ENCODE data around the gene ODF2.
"Not testable (repeated sequence)": the region's sequence is repeated elsewhere in the genome, so short reads cannot be mapped to it uniquely, and the experiment has no call there.

Gene ODF2

DNA sequence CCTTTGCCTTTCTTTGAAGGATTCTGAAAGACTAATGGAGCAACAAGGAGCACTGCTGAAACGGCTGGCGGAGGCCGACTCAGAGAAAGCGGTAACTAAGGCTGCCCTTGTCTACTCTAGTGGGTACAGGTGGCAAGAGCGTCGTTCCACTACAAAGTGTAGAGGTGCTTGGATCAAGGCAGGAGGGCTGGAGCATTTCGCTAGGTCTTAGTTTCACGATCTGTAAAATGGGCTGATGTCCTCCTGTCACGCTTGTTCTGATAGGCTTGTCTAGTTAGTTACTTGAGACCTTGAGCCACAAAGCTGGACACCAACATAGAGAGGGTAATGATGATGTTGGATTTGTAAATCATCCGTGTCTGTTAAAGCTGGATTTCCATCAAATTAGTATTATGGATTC is 25.8 kb downstream of the ODF2 start:
- Mint-ChIP-seq H3K36me3 (ENCODE audit: low read depth) (peaks cover 82% of the 10 kb centered on the region), H3K4me3 (no peak overlapping the region)

DNA sequence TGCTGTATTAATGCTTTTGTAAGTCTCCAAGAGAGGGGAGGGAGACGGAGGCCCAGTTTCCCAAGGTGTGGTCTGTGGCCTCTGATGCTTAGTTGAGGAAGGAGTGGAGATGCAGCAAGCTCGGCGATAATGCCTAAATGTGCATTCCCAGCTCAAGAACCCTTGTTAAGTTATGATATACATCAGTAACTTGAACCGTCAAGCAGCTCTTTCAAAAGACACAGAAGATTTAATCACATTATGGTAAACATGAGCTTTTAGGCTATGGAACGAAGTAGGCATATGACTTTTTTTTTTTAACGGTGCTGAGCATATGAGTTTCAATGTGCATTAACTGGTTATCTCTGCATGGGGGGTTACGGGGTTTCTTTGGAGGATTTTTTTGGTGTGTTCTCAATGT is 26.4 kb downstream of the ODF2 start:
- Mint-ChIP-seq H3K4me3 (no peak overlapping the region), H3K36me3 (ENCODE audit: low read depth) (peaks cover 88% of the 10 kb centered on the region), H3K9me3 (no peaks in the 10 kb centered on the region), H3K27me3 (no peaks in the 10 kb centered on the region), H3K4me1 (ENCODE audit: low read depth) (no peaks in the 10 kb centered on the region), H3K27ac (no peak overlapping the region)
- intact Hi-C loops (cut with micrococcal nuclease): no loop called here

More for the DNA sequence above, 25.8 kb downstream of the ODF2 start:
- H3K4me1 Mint-ChIP-seq (ENCODE audit: low read depth): no peaks in the 10 kb centered on the region
- intact Hi-C loops (cut with micrococcal nuclease): no loop called here
- no peak overlapping the region for H3K27ac Mint-ChIP-seq
- no peaks in the 10 kb centered on the region for H3K9me3 Mint-ChIP-seq
- H3K27me3 Mint-ChIP-seq: no peaks in the 10 kb centered on the region

DNA sequence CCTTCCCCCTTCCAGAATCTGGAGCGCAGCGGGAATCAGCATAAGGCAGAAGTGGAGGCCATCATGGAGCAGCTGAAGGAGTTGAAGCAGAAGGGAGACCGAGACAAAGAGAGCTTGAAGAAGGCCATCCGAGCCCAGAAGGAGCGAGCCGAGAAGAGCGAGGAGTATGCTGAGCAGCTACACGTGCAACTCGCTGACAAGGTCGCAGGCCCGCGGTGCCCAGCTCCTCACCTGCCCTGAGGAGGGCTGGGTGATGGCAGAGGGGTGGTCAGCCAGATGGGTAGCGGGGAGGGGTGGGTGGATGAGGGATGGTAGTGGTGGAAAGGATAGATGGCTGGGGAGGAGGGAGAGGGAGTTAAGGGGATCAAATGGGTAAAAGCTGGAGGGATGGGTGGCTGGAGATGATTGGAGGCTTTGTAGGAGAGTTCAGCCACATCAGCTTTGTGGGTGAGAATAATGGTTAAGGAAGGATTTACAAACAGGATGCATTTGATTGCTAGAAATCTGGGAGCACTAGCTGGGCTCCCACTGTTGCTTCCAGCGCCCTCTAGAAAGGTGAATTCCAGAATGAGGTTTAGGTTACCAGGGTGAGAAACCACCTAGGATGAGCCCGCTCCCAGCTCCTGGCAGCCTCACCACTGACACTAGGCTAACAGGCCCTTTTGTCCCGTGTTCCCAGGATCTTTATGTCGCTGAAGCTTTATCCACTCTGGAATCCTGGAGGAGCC is 29.0 kb downstream of the ODF2 start:
- no peak overlapping the region for H3K4me3 Mint-ChIP-seq
- H3K27me3 Mint-ChIP-seq: no peaks in the 10 kb centered on the region
- H3K9me3 Mint-ChIP-seq: no peaks in the 10 kb centered on the region
- H3K27ac Mint-ChIP-seq: peak overlapping the region; percentile 27
- intact Hi-C loops (cut with micrococcal nuclease): no loop called here
- peaks cover 87% of the 10 kb centered on the region for H3K36me3 Mint-ChIP-seq (ENCODE audit: low read depth)
- no peaks in the 10 kb centered on the region for H3K4me1 Mint-ChIP-seq (ENCODE audit: low read depth)

DNA sequence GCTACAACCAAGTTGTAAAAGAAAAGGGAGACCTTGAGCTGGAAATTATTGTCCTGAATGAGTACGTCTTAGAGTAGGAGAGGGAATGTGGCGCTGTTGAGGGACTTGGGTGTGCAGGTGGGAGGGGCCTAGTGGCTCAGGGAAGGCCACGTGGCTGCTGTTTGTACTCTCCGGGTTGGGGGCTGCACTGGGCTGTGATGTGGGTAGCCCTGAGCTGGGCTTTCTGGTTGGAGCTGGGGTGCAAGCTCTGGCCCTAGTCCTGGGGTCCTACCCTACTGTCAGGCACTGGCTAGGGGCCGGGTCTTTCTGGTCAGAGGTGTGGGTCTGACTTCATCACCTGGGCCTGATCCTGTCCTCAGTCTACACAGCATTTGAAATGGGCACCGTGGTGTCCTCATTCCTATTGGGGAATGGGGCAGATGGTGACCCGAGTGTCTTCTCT is 29.6 kb downstream of the ODF2 start:
- intact Hi-C loops (cut with micrococcal nuclease): no loop called here
- Mint-ChIP-seq H3K4me3 (no peak overlapping the region), H3K4me1 (ENCODE audit: low read depth) (no peaks in the 10 kb centered on the region), H3K9me3 (no peaks in the 10 kb centered on the region), H3K27ac (no peak overlapping the region), H3K27me3 (no peaks in the 10 kb centered on the region), H3K36me3 (ENCODE audit: low read depth) (peaks cover 93% of the 10 kb centered on the region)

DNA sequence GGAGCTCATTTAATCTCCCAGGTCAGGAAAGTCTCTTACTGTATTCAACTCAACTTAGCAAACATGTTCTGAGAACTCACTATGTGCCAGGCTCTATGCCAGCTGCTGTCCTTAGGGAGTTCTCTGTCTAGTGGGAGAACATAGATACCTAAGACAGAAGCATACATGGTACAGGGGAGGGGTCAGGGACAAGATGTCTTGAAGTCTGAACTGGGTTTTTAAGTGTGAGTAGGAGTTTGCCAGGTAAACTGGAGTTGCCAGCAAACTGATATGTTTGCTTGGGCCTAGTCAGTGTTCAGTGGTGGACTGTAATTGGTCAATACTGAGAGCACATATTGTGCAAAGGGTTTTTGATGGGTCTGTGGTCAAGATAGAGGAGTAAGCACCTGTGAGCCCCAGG is 30.4 kb downstream of the ODF2 start:
- Mint-ChIP-seq H3K36me3 (ENCODE audit: low read depth) (peaks cover 92% of the 10 kb centered on the region), H3K27me3 (no peaks in the 10 kb centered on the region)

DNA sequence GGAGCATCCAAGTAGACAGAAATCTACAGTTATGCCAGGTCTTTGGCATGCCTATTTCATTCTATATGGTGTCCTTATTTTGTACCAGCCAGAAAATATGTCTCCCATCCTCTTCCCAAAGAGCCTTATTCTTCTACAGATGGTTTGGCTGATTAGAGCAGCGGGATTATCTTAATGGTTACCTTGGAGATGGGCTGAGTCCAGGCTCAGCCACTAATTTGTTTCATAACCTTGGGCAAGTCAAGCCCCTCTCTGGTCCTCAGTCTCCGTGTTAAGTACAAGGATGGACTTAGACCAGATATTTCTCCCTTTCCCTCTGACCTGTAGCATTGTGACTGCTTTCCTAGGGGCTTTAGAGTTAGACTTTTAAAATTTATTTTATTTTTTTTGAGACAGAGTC is 37.6 kb downstream of the ODF2 start:
- Mint-ChIP-seq H3K27me3 (no peaks in the 10 kb centered on the region), H3K9me3 (no peaks in the 10 kb centered on the region), H3K4me3 (no peak overlapping the region), H3K27ac (no peak overlapping the region), H3K4me1 (ENCODE audit: low read depth) (peaks cover 9% of the 10 kb centered on the region), H3K36me3 (ENCODE audit: low read depth) (peaks cover 71% of the 10 kb centered on the region)
- intact Hi-C loops (cut with micrococcal nuclease): no loop called here

More for the DNA sequence above, 30.4 kb downstream of the ODF2 start:
- Mint-ChIP-seq H3K4me1 (ENCODE audit: low read depth) (no peaks in the 10 kb centered on the region), H3K4me3 (no peak overlapping the region), H3K27ac (no peak overlapping the region), H3K9me3 (no peaks in the 10 kb centered on the region)
- intact Hi-C loops (cut with micrococcal nuclease): no loop called here

DNA sequence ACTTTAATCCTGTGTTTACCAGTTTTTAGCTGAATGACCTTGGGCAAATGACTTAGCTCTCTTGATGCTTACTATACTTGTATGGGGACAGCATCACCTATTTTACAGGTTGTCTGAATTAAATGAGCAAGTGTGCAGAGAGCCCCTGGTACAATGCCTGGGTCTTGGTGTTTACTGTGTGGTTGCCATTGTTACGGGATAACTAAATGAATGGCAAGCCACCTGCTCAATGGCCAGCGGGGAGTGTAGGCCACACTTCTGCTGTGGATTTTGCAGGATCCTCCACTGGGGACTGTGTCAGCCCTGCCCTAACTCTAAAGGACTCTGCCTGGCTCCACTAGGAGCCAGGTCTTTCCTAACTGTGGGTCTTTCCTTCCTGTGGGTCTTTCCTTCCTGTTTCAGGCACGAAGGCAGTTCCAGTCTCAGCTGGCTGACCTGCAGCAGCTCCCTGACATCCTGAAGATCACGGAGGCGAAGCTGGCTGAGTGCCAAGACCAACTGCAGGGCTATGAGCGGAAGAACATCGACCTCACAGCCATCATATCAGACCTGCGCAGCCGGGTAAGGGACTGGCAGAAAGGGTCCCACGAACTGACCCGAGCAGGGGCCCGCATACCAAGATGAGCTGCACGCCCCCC is 38.4 kb downstream of the ODF2 start:
- H3K4me3 Mint-ChIP-seq: no peak overlapping the region
- intact Hi-C loops (cut with micrococcal nuclease): no loop called here

DNA sequence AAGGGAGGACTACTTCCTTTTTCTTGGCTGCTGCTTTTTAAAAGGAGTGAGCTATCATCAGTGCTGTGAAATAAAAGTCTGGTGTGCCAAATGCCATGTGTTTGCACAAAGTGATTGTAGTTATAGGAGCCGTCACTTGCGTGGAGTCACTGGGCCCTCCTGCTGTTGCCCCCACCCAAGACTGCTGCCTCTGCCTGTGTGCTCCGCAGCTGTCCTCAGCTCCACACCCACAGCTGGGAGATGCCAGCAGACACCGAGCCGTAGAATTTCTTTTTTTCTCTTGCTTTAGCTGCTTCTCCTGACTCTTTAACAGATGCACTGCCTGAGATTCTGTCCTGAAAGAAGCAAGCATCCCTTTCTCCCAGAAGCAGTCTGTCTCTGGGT is 38.9 kb downstream of the ODF2 start:
- H3K9me3 Mint-ChIP-seq: no peaks in the 10 kb centered on the region
- intact Hi-C loops (cut with micrococcal nuclease): no loop called here
- H3K36me3 Mint-ChIP-seq (ENCODE audit: low read depth): peaks cover 74% of the 10 kb centered on the region

More for the DNA sequence above, 38.4 kb downstream of the ODF2 start:
- H3K27ac Mint-ChIP-seq: no peak overlapping the region
- no peaks in the 10 kb centered on the region for H3K27me3 Mint-ChIP-seq
- peaks cover 72% of the 10 kb centered on the region for H3K36me3 Mint-ChIP-seq (ENCODE audit: low read depth)
- peaks cover 9% of the 10 kb centered on the region for H3K4me1 Mint-ChIP-seq (ENCODE audit: low read depth)
- H3K9me3 Mint-ChIP-seq: no peaks in the 10 kb centered on the region

DNA sequence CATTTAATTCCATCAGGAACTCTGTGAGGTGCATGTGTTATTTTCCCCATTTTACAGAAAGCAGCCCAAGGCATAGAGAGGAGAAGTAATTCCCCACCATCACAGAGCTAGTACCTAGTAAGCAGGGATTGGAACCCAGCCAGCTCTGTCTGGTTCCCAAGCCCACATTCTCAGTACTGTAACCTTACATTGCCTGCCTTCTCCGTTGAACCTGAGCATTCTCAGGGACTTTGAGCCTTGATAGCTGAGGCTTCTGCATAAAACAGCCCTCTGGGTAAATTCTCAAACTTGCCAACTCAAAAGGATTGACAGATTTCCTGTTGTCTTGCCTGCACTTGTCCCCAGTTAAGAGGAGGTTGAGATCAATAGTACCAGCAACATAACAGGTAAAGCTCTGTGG is 39.5 kb downstream of the ODF2 start:
- H3K4me3 Mint-ChIP-seq: no peak overlapping the region
- H3K36me3 Mint-ChIP-seq (ENCODE audit: low read depth): peaks cover 74% of the 10 kb centered on the region
- H3K27ac Mint-ChIP-seq: no peak overlapping the region
- H3K9me3 Mint-ChIP-seq: no peaks in the 10 kb centered on the region
- peaks cover 9% of the 10 kb centered on the region for H3K4me1 Mint-ChIP-seq (ENCODE audit: low read depth)
- intact Hi-C loops (cut with micrococcal nuclease): no loop called here
- no peaks in the 10 kb centered on the region for H3K27me3 Mint-ChIP-seq

More for the DNA sequence above, 38.9 kb downstream of the ODF2 start:
- Mint-ChIP-seq H3K27ac (no peak overlapping the region), H3K4me3 (no peak overlapping the region), H3K4me1 (ENCODE audit: low read depth) (peaks cover 9% of the 10 kb centered on the region), H3K27me3 (no peaks in the 10 kb centered on the region)

DNA sequence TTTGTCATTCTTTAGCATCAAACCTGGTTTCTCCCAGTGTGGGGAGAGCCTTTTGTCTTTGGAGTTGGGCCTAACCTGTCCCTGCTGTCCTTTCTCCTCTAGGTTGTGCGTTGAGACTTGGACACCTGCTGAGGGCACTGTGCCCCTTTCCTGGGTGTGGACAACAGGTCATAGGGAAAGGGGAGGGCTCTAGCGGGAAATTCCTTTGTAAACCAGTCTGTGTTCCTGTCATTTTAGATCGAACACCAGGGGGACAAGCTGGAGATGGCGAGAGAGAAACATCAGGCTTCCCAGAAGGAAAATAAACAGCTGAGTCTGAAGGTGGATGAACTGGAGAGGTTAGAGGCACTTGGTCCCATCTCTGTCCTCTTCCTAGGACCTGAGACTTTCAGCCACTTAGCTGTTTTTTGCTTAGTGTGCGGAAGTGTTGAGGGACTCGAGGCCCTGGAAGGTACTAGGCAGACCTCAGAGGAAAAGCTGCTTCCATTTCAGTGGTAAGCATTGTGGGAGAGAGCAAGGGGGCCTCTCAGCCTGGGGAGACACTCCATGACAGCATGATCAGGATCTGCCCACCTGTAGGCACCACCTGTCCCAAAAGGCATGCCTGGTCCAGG is 40.1 kb downstream of the ODF2 start:
- no peaks in the 10 kb centered on the region for H3K9me3 Mint-ChIP-seq
- intact Hi-C loops (cut with micrococcal nuclease): no loop called here

DNA sequence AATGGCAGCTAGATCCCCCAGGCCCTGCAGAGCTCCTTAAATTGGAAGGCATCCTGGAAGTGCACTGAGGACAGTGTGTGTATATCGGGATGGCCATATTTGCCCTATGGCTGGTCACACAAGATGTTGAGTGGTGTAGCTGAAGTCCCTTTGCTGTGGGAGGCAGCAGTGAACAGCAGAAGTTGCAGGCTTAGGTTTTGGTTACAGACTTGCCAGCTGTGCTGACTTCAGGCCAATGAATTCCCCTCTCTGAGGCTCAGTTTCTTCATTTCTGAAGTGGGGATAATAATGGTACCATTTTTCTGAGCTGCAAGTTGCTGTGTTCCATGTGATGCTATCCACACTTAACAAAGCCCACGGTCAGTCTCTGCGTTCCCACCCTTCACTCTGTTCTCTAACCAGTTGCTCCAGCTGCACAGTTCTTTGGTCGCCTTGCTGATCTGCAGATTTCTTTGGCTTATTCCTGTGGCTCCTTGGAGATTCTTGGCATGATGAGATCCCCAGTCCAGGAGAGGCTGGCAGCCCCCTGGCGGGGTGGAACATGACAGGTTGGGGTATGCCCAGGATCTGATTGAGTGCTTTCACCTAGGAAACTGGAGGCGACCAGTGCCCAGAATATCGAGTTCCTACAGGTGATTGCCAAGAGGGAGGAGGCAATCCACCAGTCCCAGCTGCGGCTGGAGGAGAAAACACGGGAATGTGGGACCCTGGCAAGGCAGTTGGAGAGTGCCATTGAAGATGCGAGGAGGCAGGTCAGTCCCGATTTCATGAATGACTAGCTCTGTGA is 42.2 kb downstream of the ODF2 start:
- Mint-ChIP-seq H3K36me3 (ENCODE audit: low read depth) (peaks cover 70% of the 10 kb centered on the region), H3K9me3 (no peaks in the 10 kb centered on the region), H3K27ac (no peak overlapping the region), H3K4me1 (ENCODE audit: low read depth) (peaks cover 9% of the 10 kb centered on the region), H3K4me3 (no peak overlapping the region), H3K27me3 (no peaks in the 10 kb centered on the region)
- intact Hi-C loops (cut with micrococcal nuclease): no loop called here

More for the DNA sequence above, 40.1 kb downstream of the ODF2 start:
- Mint-ChIP-seq H3K4me3 (no peak overlapping the region), H3K4me1 (ENCODE audit: low read depth) (peaks cover 9% of the 10 kb centered on the region), H3K27me3 (no peaks in the 10 kb centered on the region), H3K36me3 (ENCODE audit: low read depth) (peaks cover 75% of the 10 kb centered on the region), H3K27ac (no peak overlapping the region)

DNA sequence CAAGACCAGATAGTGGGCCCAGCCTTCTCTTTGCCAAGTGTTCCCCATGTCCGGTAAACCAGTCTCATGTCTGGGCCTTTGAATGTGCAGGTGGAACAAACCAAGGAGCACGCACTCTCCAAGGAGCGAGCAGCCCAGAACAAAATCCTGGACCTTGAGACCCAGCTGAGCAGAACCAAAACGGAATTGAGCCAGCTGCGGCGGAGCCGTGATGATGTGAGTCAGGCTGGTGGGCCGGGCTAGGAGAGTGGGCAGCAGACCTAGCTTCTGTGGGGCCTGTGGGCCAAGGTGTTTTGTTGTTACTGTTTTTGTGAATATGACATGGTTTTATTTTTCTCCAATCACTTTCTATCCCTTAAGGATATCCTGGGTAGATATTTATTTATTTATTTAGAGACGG is 43.1 kb downstream of the ODF2 start:
- Mint-ChIP-seq H3K27me3 (no peaks in the 10 kb centered on the region), H3K4me1 (ENCODE audit: low read depth) (peaks cover 15% of the 10 kb centered on the region), H3K4me3 (no peak overlapping the region), H3K9me3 (no peaks in the 10 kb centered on the region), H3K27ac (no peak overlapping the region), H3K36me3 (ENCODE audit: low read depth) (peaks cover 68% of the 10 kb centered on the region)
- intact Hi-C loops (cut with micrococcal nuclease): no loop called here

DNA sequence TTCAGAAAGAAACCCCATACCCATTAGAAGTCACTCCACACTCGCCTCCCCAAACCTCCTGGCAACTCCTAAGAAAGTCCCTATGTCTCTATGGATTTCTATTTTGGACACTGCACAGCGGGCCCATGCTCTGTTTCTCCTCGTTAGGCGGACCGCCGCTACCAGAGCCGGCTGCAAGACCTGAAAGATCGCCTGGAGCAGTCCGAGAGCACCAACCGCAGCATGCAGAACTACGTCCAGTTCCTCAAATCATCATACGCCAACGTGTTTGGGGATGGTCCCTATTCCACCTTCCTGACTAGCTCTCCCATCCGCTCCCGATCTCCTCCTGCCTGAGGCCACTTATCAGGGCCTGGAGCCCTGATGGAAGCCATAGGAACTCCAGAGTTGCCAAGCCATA is 44.1 kb downstream of the ODF2 start:
- intact Hi-C loops (cut with micrococcal nuclease): no loop called here
- H3K27ac Mint-ChIP-seq: no peak overlapping the region
- H3K4me1 Mint-ChIP-seq (ENCODE audit: low read depth): peaks cover 8% of the 10 kb centered on the region
- peaks cover 66% of the 10 kb centered on the region for H3K36me3 Mint-ChIP-seq (ENCODE audit: low read depth)
- no peak overlapping the region for H3K4me3 Mint-ChIP-seq
- H3K27me3 Mint-ChIP-seq: no peaks in the 10 kb centered on the region
- no peaks in the 10 kb centered on the region for H3K9me3 Mint-ChIP-seq

DNA sequence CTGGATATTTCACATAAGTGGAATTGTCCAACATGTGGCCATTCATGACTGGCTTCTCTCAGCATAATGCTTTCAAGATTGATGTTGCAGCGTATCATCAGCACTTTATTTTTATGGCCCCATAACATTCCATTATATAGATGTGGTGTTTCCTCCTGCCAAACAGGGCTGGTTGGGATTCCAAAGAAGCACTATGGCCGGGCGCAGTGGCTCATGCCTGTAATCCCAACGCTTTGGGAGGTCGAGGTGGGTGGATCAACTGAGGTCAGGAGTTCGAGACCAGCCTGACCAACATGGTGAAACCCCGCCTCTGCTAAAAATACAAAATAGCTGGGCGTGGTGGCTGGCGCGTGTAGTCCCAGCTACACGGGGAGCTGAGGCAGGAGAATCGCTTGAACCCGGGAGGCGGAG is 47.6 kb downstream of the ODF2 start:
- H3K36me3 Mint-ChIP-seq (ENCODE audit: low read depth): peaks cover 46% of the 10 kb centered on the region
- H3K4me3 Mint-ChIP-seq; H3K9me3 Mint-ChIP-seq; H3K4me1 Mint-ChIP-seq (ENCODE audit: low read depth); H3K27me3 Mint-ChIP-seq; intact Hi-C loops (cut with micrococcal nuclease); H3K27ac Mint-ChIP-seq: not testable (repeated sequence)
